Erythroblast (primary cell): Measurements from ENCODE around the gene TACR2.

Source experiments
- GATA1 ChIP-seq: IDR thresholded peaks from 2 replicates; pipeline ENCODE4 v1.6.1; 2011; ENCODE audit warnings: low read depth, mild to moderate bottlenecking, control low read depth, low read length, moderate library complexity
- POLR2A ChIP-seq: IDR thresholded peaks from 2 replicates; pipeline ENCODE4 v1.6.1; 2011; ENCODE audit warnings: mild to moderate bottlenecking, low read length

- TF ChIP-seq POLR2A (no peak), GATA1 (no peak)
These were observed 44.7 kb upstream of the TACR2 start for GRCh38 chr10:69461243-69462025.
